HepG2 (cell line): ENCODE measurements around the gene ERMAP. TPM values are rescaled to one million over a fixed set of nuclear protein-coding genes. Genes with fewer than 3 reads are reported as not detected.

Experiments used
- ARNT ChIP-seq: fragments of 450-650 bp; IDR thresholded peaks from 2 replicates; pipeline ENCODE4 v1.6.1; 2017
- FOXO1 ChIP-seq: sonication (generic); formaldehyde crosslinking; IDR thresholded peaks from 2 replicates; pipeline ENCODE4 v1.4.0; 2020; ENCODE audit warnings: missing genetic modification reagents
- ISL2 ChIP-seq: sonication (generic); formaldehyde crosslinking; IDR thresholded peaks from 2 replicates; pipeline ENCODE4 v1.5.0; 2020; ENCODE audit warnings: missing genetic modification reagents
- PRDM4 ChIP-seq: sonication (generic); formaldehyde crosslinking; IDR thresholded peaks from 2 replicates; pipeline ENCODE4 v1.9.0; 2021; ENCODE audit warnings: missing genetic modification reagents, borderline replicate concordance
- USF2 ChIP-seq, 2 experiments: sonication (generic) in 1 of 2; formaldehyde crosslinking in 1 of 2; IDR thresholded peaks; 2 replicates each; pipeline versions ENCODE4 v1.5.1 to v1.6.1; 2011 to 2020; ENCODE audit warnings: borderline replicate concordance in 1 of 2, low read depth in 1 of 2, low read length in 1 of 2, mild to moderate bottlenecking in 1 of 2, missing genetic modification reagents in 1 of 2, moderate library complexity in 1 of 2
- ZNF281 ChIP-seq: sonication (generic); formaldehyde crosslinking; IDR thresholded peaks from 2 replicates; pipeline ENCODE4 v1.4.0; 2020; ENCODE audit warnings: missing genetic modification reagents, borderline replicate concordance
- ZNF335 ChIP-seq: sonication (generic); formaldehyde crosslinking; IDR thresholded peaks from 2 replicates; pipeline ENCODE4 v1.4.0; 2020; ENCODE audit warnings: missing genetic modification reagents
- ZNF747 ChIP-seq: sonication (generic); formaldehyde crosslinking; IDR thresholded peaks from 2 replicates; pipeline ENCODE4 v1.8.1; 2023; ENCODE audit warnings: missing genetic modification reagents, mild to moderate bottlenecking, borderline replicate concordance
- ZNF841 ChIP-seq: sonication (generic); formaldehyde crosslinking; IDR thresholded peaks from 2 replicates; pipeline ENCODE4 v1.8.1; 2023; ENCODE audit warnings: missing genetic modification reagents, borderline replicate concordance
- polyA plus RNA-seq, 8 experiments: library from polyadenylated mRNA; depleted of rRNA in 3 of 8; stranded (reverse) in 7 of 8; unstranded in 1 of 8; fragments of >200 nt; fragmentation: Illumina TruSeq in 4 of 8; extraction: Trizol in 4 of 8; gene quantifications; 2 replicates each; pipeline versions ENCODE4 v1.2.1 to v1.2.3, GENCODE V29; 2011 to 2016; ENCODE audit warnings: low read depth in 4 of 8, missing spikeins in 1 of 8, mixed read lengths in 1 of 8; ENCODE audit not compliant: insufficient read depth in 1 of 8
- total RNA-seq, 5 experiments: library from RNA; depleted of rRNA; stranded (reverse); fragments of >200 nt; fragmentation: Illumina TruSeq; extraction: Trizol; gene quantifications; 2 replicates each; pipeline ENCODE4 v1.2.3, GENCODE V29; 2016; ENCODE audit warnings: low read depth in 1 of 5
- TF ChIP-seq, protein P1 (sequence below): sonication (generic); formaldehyde crosslinking; IDR thresholded peaks from 2 replicates; pipeline ENCODE4 v1.4.0; 2020; ENCODE audit warnings: mild to moderate bottlenecking, missing genetic modification reagents, borderline replicate concordance
- TF ChIP-seq, protein P2 (sequence below): sonication (generic); formaldehyde crosslinking; IDR thresholded peaks from 2 replicates; pipeline ENCODE4 v1.5.0; 2020; ENCODE audit warnings: missing genetic modification reagents
- TF ChIP-seq, protein P3 (sequence below): sonication (generic); formaldehyde crosslinking; IDR thresholded peaks from 2 replicates; pipeline ENCODE4 v1.8.1; 2023; ENCODE audit warnings: mild to moderate bottlenecking, missing genetic modification reagents, borderline replicate concordance
- TF ChIP-seq, protein P4 (sequence below): sonication (generic); formaldehyde crosslinking; IDR thresholded peaks from 2 replicates; pipeline ENCODE4 v1.4.0; 2020; ENCODE audit warnings: missing genetic modification reagents; ENCODE audit errors: not compliant biosample characterization

ERMAP gene
- total and polyA plus RNA-seq, 2 of the 13 experiments (the other 11 are each of a cell fraction or from before 2014, with no cell fraction given), result 2.2 to 4.4 TPM

DNA sequence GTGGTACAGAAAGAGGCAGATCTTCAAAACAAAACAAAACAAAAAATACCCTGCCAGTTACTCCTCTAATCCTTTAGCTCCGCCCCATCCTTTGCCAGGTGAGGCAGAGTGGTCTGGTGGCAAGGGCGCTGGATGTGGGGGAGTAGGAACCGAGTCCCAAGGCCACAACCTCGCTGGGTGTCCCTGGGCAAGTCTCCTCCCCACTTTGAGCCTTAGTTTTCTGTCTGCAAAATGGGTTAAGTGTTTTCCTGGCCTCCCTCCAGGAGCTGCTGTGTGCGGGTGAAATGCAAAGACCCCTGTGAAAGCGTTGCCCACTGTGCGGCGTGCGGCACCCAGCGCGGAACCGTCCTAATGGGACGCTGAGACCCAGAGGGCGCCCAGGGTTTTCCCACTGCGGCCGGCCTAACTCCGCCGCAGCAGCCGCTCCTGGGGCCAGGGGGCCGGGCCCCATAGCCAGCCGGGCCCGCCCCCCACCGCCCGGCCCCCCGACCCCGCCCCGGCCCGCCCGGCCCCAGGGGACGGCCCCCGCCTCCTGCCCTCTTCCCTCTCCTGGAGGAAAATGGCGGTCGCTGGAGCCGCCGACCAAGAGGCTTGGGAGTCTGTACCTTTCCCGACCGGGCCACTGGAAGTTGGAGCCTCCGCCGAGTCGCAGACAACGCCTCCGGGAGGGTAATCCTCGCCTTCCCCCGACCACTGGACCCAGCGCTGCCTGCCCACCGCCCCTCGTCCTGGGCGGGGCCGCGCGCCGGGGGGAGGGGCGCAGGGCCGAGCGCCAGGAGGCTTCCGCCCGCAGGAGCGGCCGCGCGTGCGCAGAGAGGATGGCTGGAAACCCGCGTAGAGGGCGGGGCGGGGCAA, at the start of gene ERMAP, which contains the start of gene SVBP (continued):
- TF ChIP-seq, protein P1, sequence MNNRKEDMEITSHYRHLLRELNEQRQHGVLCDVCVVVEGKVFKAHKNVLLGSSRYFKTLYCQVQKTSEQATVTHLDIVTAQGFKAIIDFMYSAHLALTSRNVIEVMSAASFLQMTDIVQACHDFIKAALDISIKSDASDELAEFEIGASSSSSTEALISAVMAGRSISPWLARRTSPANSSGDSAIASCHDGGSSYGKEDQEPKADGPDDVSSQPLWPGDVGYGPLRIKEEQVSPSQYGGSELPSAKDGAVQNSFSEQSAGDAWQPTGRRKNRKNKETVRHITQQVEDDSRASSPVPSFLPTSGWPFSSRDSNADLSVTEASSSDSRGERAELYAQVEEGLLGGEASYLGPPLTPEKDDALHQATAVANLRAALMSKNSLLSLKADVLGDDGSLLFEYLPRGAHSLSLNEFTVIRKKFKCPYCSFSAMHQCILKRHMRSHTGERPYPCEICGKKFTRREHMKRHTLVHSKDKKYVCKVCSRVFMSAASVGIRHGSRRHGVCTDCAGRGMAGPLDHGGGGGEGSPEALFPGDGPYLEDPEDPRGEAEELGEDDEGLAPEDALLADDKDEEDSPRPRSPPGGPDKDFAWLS (CRISPR knock-in tag), result no peak
- TF ChIP-seq, protein P2, sequence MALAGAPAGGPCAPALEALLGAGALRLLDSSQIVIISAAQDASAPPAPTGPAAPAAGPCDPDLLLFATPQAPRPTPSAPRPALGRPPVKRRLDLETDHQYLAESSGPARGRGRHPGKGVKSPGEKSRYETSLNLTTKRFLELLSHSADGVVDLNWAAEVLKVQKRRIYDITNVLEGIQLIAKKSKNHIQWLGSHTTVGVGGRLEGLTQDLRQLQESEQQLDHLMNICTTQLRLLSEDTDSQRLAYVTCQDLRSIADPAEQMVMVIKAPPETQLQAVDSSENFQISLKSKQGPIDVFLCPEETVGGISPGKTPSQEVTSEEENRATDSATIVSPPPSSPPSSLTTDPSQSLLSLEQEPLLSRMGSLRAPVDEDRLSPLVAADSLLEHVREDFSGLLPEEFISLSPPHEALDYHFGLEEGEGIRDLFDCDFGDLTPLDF, result no peak
- TF ChIP-seq ARNT, result no peak
- TF ChIP-seq ISL2, result no peak; the same call in 1 of the 2 replicates
- peak; percentile 95 for TF ChIP-seq ZNF281
- TF ChIP-seq PRDM4 (CRISPR knock-in tag), result no peak
- TF ChIP-seq, protein P3, sequence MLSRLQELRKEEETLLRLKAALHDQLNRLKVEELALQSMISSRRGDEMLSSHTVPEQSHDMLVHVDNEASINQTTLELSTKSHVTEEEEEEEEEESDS (CRISPR knock-in tag), result no peak
- TF ChIP-seq, protein P4, sequence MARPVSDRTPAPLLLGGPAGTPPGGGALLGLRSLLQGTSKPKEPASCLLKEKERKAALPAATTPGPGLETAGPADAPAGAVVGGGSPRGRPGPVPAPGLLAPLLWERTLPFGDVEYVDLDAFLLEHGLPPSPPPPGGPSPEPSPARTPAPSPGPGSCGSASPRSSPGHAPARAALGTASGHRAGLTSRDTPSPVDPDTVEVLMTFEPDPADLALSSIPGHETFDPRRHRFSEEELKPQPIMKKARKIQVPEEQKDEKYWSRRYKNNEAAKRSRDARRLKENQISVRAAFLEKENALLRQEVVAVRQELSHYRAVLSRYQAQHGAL (CRISPR knock-in tag), result no peak
- TF ChIP-seq ZNF335, result no peak
- TF ChIP-seq ZNF747 (CRISPR knock-in tag), result 0 out of 2 replicates have a peak, but pooled peaks have one; percentile 10
- no peak for TF ChIP-seq FOXO1 (CRISPR knock-in tag)
- no peak for TF ChIP-seq USF2 (IDR thresholded peaks at IDR 0.05; ENCODE audit: low read depth, low read length)
- no peak for TF ChIP-seq USF2 (CRISPR knock-in tag; IDR thresholded peaks at IDR 0.05; ENCODE audit: borderline replicate concordance)
- no peak for TF ChIP-seq ZNF841
